GM21367 (cell line): ENCODE results near the gene GABARAPL1.
"Not testable (repeated sequence)": the region's sequence is repeated elsewhere in the genome, so short reads cannot be mapped to it uniquely, and the experiment has no call there.

ENCODE experiments used
- ATAC-seq: cut with Tn5 transposase; IDR thresholded peaks from one replicate; pipeline ENCODE4 v1.9.1; 2021; ENCODE audit not compliant: unreplicated experiment

Gene GABARAPL1

GRCh38 chr12:10196210-10196609 is 16.5 kb upstream of the GABARAPL1 start:
- peak; percentile 87 for ATAC-seq

GRCh38 chr12:10197879-10198278 is 14.8 kb upstream of the GABARAPL1 start:
- no peak for ATAC-seq

- not testable (repeated sequence) for ATAC-seq
Measured at GRCh38 chr12:10204495-10204894, 8.2 kb upstream of the GABARAPL1 start.

GRCh38 chr12:10205220-10205807 is 7.4 kb upstream of the GABARAPL1 start:
- ATAC-seq = no peak

GRCh38 chr12:10207136-10207535 is 5.5 kb upstream of the GABARAPL1 start:
- no peak for ATAC-seq

GRCh38 chr12:10210225-10210624 is 2.5 kb upstream of the GABARAPL1 start:
- ATAC-seq = no peak

GRCh38 chr12:10211101-10211939 is 1.4 kb upstream of the GABARAPL1 start:
- no peak for ATAC-seq

GRCh38 chr12:10211940-10212738 is 538 bp upstream of the GABARAPL1 start:
- peak; percentile 48 for ATAC-seq

- peak; percentile 34 for ATAC-seq
Measured at GRCh38 chr12:10213168-10214135, 775 bp downstream of the GABARAPL1 start.

GRCh38 chr12:10214136-10214894 is 1.6 kb downstream of the GABARAPL1 start:
- no peak for ATAC-seq

GRCh38 chr12:10214895-10215267 is 2.2 kb downstream of the GABARAPL1 start:
- ATAC-seq = no peak

- ATAC-seq = no peak
Measured at GRCh38 chr12:10215436-10215835, 2.8 kb downstream of the GABARAPL1 start.

- not testable (repeated sequence) for ATAC-seq
Measured at GRCh38 chr12:10215946-10216345, 3.3 kb downstream of the GABARAPL1 start.

GRCh38 chr12:10218021-10218420 is 5.3 kb downstream of the GABARAPL1 start:
- no peak for ATAC-seq

- ATAC-seq = no peak
Measured at GRCh38 chr12:10220398-10221077, 7.9 kb downstream of the GABARAPL1 start.

- no peak for ATAC-seq
Measured at GRCh38 chr12:10221846-10222245, 9.2 kb downstream of the GABARAPL1 start.

GRCh38 chr12:10223208-10223607 is 10.5 kb downstream of the GABARAPL1 start:
- no peak for ATAC-seq

GRCh38 chr12:10225426-10225825 is 12.7 kb downstream of the GABARAPL1 start:
- ATAC-seq = not testable (repeated sequence)

- ATAC-seq = no peak
Measured at GRCh38 chr12:10226086-10226485, 13.4 kb downstream of the GABARAPL1 start.
